ENCODE measurements around the gene FGF21.

FGF21 gene

GRCh38 chr19:48807590-48808308, 52.4 kb downstream of the FGF21 start:
- TF ChIP-seq CTCF (IDR thresholded peaks at IDR 0.05; ENCODE audit: low read depth, low read length), result no peak
- no peak for DNase-seq (ENCODE audit: extremely low read depth, low read depth)

All from AG09319 (cell line).